Neural crest cell (in vitro differentiated cells): Measurements from ENCODE around the gene CAPN9. TPM values are rescaled to one million over a fixed set of nuclear protein-coding genes. Genes with fewer than 3 reads are reported as not detected.

Experiments
- DNase-seq: peaks from one replicate; pipeline ENCODE4 v3.0.0; 2021; ENCODE audit warnings: low read depth, mixed read lengths, low spot score
- H3K27ac Mint-ChIP-seq: one replicate; pipeline ENCODE4 v1.8.0; 2021; ENCODE audit warnings: mild to moderate bottlenecking, mixed read lengths; ENCODE audit not compliant: unreplicated experiment
- H3K27me3 Mint-ChIP-seq: 2 replicates; pipeline ENCODE4 v1.8.0; 2021; ENCODE audit warnings: low read depth, mild to moderate bottlenecking, mixed read lengths
- H3K36me3 Mint-ChIP-seq: 2 replicates; pipeline ENCODE4 v1.8.0; 2021; ENCODE audit warnings: low read depth, mild to moderate bottlenecking, mixed read lengths
- H3K4me1 Mint-ChIP-seq: 2 replicates; pipeline ENCODE4 v1.8.0; 2021; ENCODE audit warnings: mixed read lengths
- H3K4me3 Mint-ChIP-seq: one replicate; pipeline ENCODE4 v1.8.0; 2021; ENCODE audit warnings: mild to moderate bottlenecking, mixed read lengths
- H3K9me3 Mint-ChIP-seq: 2 replicates; pipeline ENCODE4 v1.8.0; 2021; ENCODE audit warnings: mixed read lengths
- CTCF ChIP-seq: fragments of 200-600 bp; sonication (generic); conservative IDR thresholded peaks from 2 replicates; pipeline ENCODE4 v1.5.0; 2021; ENCODE audit warnings: antibody characterized with exemption, mild to moderate bottlenecking
- total RNA-seq: library from RNA; stranded (reverse); gene quantifications from 2 replicates; pipeline ENCODE4 v1.2.1, GENCODE V29; 2021

The CAPN9 gene
- total RNA-seq, 1 donor from 2014 or later, result 4.0 TPM

- Mint-ChIP-seq H3K9me3 (no peaks in the 10 kb centered on the region), H3K27ac (no peak overlapping the region), H3K4me1 (peaks cover 52% of the 10 kb centered on the region), H3K4me3 (no peak overlapping the region), H3K27me3 (no peaks in the 10 kb centered on the region), H3K36me3 (no peaks in the 10 kb centered on the region)
- no peak for TF ChIP-seq CTCF
- DNase-seq, result no peak
These were observed 957 bp downstream of the CAPN9 start for GRCh38 chr1:230747890-230748800.

- Mint-ChIP-seq H3K4me3 (no peak overlapping the region), H3K27ac (no peak overlapping the region), H3K27me3 (no peaks in the 10 kb centered on the region), H3K4me1 (peaks cover 58% of the 10 kb centered on the region), H3K9me3 (no peaks in the 10 kb centered on the region), H3K36me3 (no peaks in the 10 kb centered on the region)
- no peak for TF ChIP-seq CTCF
- DNase-seq, result no peak
These were observed 2.0 kb downstream of the CAPN9 start for GRCh38 chr1:230749150-230749549.

DNA sequence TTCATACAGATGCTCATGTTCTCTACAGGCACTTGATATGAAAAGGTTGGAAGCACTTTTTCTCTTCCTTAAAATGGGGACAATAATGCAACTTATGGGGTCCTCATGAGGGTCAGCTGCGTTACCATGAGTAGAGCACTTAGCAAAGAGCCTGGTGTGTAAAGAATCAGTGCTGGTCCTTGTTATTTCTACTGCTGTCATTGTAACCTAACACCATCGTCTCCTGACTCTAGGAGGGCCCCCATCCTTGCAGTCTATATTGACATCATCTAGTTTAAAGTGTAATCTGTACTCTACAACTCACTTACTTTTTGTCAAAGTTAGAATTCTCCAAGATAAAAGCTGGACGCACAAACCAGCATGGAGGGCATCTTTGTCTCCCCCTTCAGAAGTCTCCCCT, 2.4 kb downstream of the CAPN9 start:
- Mint-ChIP-seq H3K9me3 (no peaks in the 10 kb centered on the region), H3K4me1 (peaks cover 58% of the 10 kb centered on the region), H3K27me3 (no peaks in the 10 kb centered on the region), H3K4me3 (no peak overlapping the region), H3K36me3 (no peaks in the 10 kb centered on the region), H3K27ac (no peak overlapping the region)
- DNase-seq, result no peak
- TF ChIP-seq CTCF, result no peak

GRCh38 chr1:230750576-230750975, 3.4 kb downstream of the CAPN9 start:
- no peaks in the 10 kb centered on the region for H3K36me3 Mint-ChIP-seq
- no peak overlapping the region for H3K4me3 Mint-ChIP-seq
- no peak for DNase-seq
- TF ChIP-seq CTCF, result no peak
- no peaks in the 10 kb centered on the region for H3K9me3 Mint-ChIP-seq
- no peak overlapping the region for H3K27ac Mint-ChIP-seq
- no peaks in the 10 kb centered on the region for H3K27me3 Mint-ChIP-seq
- H3K4me1 Mint-ChIP-seq, result peaks cover 52% of the 10 kb centered on the region

DNA sequence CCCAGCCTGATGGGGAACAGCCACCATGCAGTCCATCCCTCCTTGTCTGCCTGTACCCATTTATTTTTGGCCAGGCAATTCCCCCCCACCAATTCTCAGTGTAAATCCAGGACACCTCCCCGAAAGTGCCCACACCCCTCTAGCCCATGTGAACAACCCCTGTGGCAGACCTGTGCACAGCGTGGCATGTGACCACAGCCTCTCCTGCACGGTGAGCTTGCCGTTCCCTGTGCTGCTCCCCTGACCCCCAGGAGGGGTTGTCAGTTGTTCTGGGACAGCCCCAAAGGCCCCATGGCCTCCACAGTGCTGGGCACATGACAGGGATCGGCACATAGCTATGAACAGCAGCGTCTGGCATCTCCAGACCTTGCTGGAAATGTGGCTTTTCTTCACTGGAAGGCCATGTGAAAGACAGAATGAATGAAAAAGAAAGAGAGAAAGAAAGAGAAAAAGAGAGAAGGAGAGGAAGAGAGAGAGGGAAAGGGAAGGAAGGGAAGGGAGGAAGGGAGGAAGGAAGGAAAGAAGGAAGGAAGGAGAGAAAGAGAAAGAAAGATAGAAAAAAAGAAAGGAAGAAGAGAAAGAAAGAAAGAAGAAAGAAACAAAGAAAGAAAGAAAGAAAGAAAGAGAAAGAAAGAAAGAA, 3.9 kb downstream of the CAPN9 start:
- Mint-ChIP-seq H3K4me1 (peaks cover 52% of the 10 kb centered on the region), H3K36me3 (no peaks in the 10 kb centered on the region), H3K27me3 (no peaks in the 10 kb centered on the region), H3K4me3 (no peak overlapping the region), H3K9me3 (no peaks in the 10 kb centered on the region), H3K27ac (peak overlapping the region; percentile 46)
- no peak for DNase-seq
- TF ChIP-seq CTCF, result no peak
